Activated naive CD8-positive, alpha-beta T cell treated with anti-CD3 and anti-CD28 coated beads, Interleukin-2, amount 10 ng/mL, durations not matched to agents 7 days and 5 days (primary cell): ENCODE results near the gene GNAI1. TPM values are rescaled to one million over a fixed set of nuclear protein-coding genes. Genes with fewer than 3 reads are reported as not detected.
A peak's percentile ranks its signal among the peaks of the same experiment; 100 is the strongest.

Experiments
- ATAC-seq: fragments of 150-1000 bp; cut with Tn5 transposase; one replicate; pipeline ENCODE4 v1.10.0; 2021; ENCODE audit warnings: low read depth, moderate library complexity
- POLR2A ChIA-PET: fragments of 350-600 bp; sonication (Branson Sonifier 250); formaldehyde crosslinking; loops from one replicate; lab custom pipeline; 2021; ENCODE audit warnings: antibody characterized with exemption; lab: Charles Lee
- DNase-seq: peaks from one replicate; pipeline ENCODE4 v3.0.0; 2021
- H3K27ac Mint-ChIP-seq: one replicate; pipeline ENCODE4 v1.8.0; 2022; ENCODE audit warnings: mild to moderate bottlenecking, mixed read lengths
- H3K27me3 Mint-ChIP-seq: one replicate; pipeline ENCODE4 v1.8.0; 2022; ENCODE audit warnings: mild to moderate bottlenecking, moderate library complexity, mixed read lengths
- H3K36me3 Mint-ChIP-seq: one replicate; pipeline ENCODE4 v1.8.0; 2021; ENCODE audit warnings: mild to moderate bottlenecking, mixed read lengths
- H3K4me1 Mint-ChIP-seq: one replicate; pipeline ENCODE4 v1.8.0; 2021; ENCODE audit warnings: mixed read lengths
- H3K4me3 Mint-ChIP-seq: one replicate; pipeline ENCODE4 v1.8.0; 2022; ENCODE audit warnings: mild to moderate bottlenecking, moderate library complexity, mixed read lengths
- H3K9me3 Mint-ChIP-seq: one replicate; pipeline ENCODE4 v1.8.0; 2021; ENCODE audit warnings: mixed read lengths
- total RNA-seq, 2 experiments: library from RNA; stranded (reverse); gene quantifications; one replicate each; pipeline ENCODE4 v1.2.3, GENCODE V29; 2021

Gene GNAI1
- total RNA-seq: under 1 TPM; 0.14 to 0.17 TPM

DNA sequence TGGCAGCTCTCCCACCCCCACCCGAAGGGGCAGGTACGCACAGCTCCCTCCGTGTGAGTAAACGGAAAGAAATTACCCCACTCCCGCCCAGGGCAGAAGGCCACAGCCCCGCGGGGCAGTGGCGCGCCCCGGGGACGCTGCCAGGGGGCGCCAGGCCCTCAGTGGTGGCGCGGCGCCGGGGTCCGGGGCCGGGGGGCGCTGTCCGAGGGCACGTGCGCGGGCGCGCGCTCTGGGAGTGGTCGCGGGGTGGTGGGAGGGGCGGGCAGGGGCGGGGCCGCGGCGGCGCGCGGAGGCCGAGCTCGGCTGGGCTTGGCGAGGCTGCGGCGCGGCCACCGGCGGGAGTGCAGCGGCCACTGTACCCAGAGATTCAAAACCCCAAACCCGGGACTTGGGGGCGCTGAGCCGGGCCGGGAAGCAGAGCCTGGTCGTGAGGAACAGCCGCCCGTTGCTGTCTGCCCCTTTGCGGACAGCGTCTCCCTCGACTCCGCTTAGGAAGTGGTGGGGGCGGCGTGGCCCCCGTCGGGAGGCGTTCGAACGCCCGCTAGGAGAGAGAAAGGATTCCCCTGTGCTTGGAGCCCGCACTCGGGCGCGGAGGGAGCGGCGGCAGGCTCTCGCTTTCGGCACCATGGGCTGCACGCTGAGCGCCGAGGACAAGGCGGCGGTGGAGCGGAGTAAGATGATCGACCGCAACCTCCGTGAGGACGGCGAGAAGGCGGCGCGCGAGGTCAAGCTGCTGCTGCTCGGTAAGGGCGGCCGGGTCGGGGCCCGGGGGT lies at the start of gene GNAI1:
Gene GNAI1, plus strand, starts transcription at position 296 of the 773 bp plus-strand sequence. Its CDS starts 330 bp downstream, at position 626.
- peak; percentile 57 for ATAC-seq
- POLR2A ChIA-PET: no interaction called here
- Mint-ChIP-seq H3K27ac (no peak within 1 kb of the TSS), H3K36me3 (no peaks in the 10 kb centered on the region), H3K9me3 (no peaks in the 10 kb centered on the region), H3K4me1 (peaks cover 9% of the 10 kb centered on the region), H3K27me3 (peaks cover 63% of the 10 kb centered on the region), H3K4me3 (peak within 1 kb of the TSS; percentile 74)
- peak; percentile 55 for DNase-seq

GRCh38 chr7:80087051-80087770 lies 47.4 kb upstream of the GNAI1 start:
- Mint-ChIP-seq H3K36me3 (no peaks in the 10 kb centered on the region), H3K27me3 (no peaks in the 10 kb centered on the region), H3K27ac (no peak overlapping the region), H3K4me3 (no peak overlapping the region), H3K9me3 (no peaks in the 10 kb centered on the region), H3K4me1 (no peaks in the 10 kb centered on the region)
- POLR2A ChIA-PET: no interaction called here
- ATAC-seq (no peak), DNase-seq (no peak)

- H3K4me3 Mint-ChIP-seq: no peak overlapping the region
Measured at GRCh38 chr7:80087771-80088170, 46.9 kb upstream of the GNAI1 start.

GRCh38 chr7:80088705-80089104 lies 45.9 kb upstream of the GNAI1 start:
- DNase-seq: no peak
- Mint-ChIP-seq H3K4me1 (no peaks in the 10 kb centered on the region), H3K36me3 (no peaks in the 10 kb centered on the region), H3K27me3 (no peaks in the 10 kb centered on the region), H3K27ac (no peak overlapping the region), H3K4me3 (no peak overlapping the region), H3K9me3 (no peaks in the 10 kb centered on the region)
- POLR2A ChIA-PET: no interaction called here
- ATAC-seq: no peak

More at GRCh38 chr7:80087771-80088170, 46.9 kb upstream of the GNAI1 start:
- H3K9me3 Mint-ChIP-seq: no peaks in the 10 kb centered on the region
- no peak overlapping the region for H3K27ac Mint-ChIP-seq
- POLR2A ChIA-PET: no interaction called here
- no peaks in the 10 kb centered on the region for H3K36me3 Mint-ChIP-seq
- H3K27me3 Mint-ChIP-seq: no peaks in the 10 kb centered on the region
- H3K4me1 Mint-ChIP-seq: no peaks in the 10 kb centered on the region
- ATAC-seq (no peak), DNase-seq (no peak)

- no peak overlapping the region for H3K27ac Mint-ChIP-seq
- no peaks in the 10 kb centered on the region for H3K4me1 Mint-ChIP-seq
- H3K4me3 Mint-ChIP-seq: no peak overlapping the region
- ATAC-seq: no peak
- POLR2A ChIA-PET: no interaction called here
- H3K27me3 Mint-ChIP-seq: no peaks in the 10 kb centered on the region
- H3K36me3 Mint-ChIP-seq: no peaks in the 10 kb centered on the region
- DNase-seq: no peak
- no peaks in the 10 kb centered on the region for H3K9me3 Mint-ChIP-seq
Measured at GRCh38 chr7:80089366-80089765, 45.3 kb upstream of the GNAI1 start.

GRCh38 chr7:80093349-80093748 lies 41.3 kb upstream of the GNAI1 start:
- no peaks in the 10 kb centered on the region for H3K4me1 Mint-ChIP-seq
- peaks cover 4% of the 10 kb centered on the region for H3K27me3 Mint-ChIP-seq
- POLR2A ChIA-PET: no interaction called here
- no peak overlapping the region for H3K4me3 Mint-ChIP-seq
- H3K9me3 Mint-ChIP-seq: no peaks in the 10 kb centered on the region
- H3K36me3 Mint-ChIP-seq: no peaks in the 10 kb centered on the region
- ATAC-seq (no peak), DNase-seq (no peak)
- H3K27ac Mint-ChIP-seq: no peak overlapping the region

- H3K27ac Mint-ChIP-seq: no peak overlapping the region
Measured at GRCh38 chr7:80095545-80095944, 39.1 kb upstream of the GNAI1 start.

GRCh38 chr7:80097756-80098155 lies 36.9 kb upstream of the GNAI1 start:
- DNase-seq (no peak), ATAC-seq (no peak)
- Mint-ChIP-seq H3K4me3 (no peak overlapping the region), H3K27me3 (peaks cover 15% of the 10 kb centered on the region), H3K9me3 (no peaks in the 10 kb centered on the region), H3K4me1 (no peaks in the 10 kb centered on the region), H3K36me3 (no peaks in the 10 kb centered on the region), H3K27ac (no peak overlapping the region)
- POLR2A ChIA-PET: no interaction called here

More at GRCh38 chr7:80095545-80095944, 39.1 kb upstream of the GNAI1 start:
- ATAC-seq (no peak), DNase-seq (no peak)
- Mint-ChIP-seq H3K4me3 (no peak overlapping the region), H3K4me1 (no peaks in the 10 kb centered on the region), H3K9me3 (no peaks in the 10 kb centered on the region), H3K27me3 (peaks cover 10% of the 10 kb centered on the region), H3K36me3 (no peaks in the 10 kb centered on the region)
- POLR2A ChIA-PET: no interaction called here

DNA sequence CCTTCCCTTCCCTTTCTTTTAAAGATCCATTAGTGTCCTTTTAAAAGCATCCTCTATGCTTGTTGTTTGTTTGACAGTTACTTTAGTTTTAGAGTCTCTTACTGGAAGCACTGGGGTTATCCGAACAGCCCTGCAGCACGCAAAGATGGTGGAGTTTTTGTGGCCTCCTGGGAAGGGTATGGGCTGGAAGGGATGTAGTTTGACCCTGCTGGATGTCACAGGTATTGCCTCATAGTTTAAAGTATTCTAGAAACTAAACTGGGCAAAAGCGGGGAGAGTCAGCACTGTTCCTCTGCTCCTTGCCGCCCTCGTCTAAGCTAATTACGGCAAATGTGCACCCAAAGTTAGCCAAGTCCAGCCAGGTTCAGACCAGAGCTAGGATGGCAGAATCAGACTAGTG lies 35.8 kb upstream of the GNAI1 start:
- H3K27ac Mint-ChIP-seq: no peak overlapping the region
- H3K36me3 Mint-ChIP-seq: no peaks in the 10 kb centered on the region
- DNase-seq (no peak), ATAC-seq (no peak)
- POLR2A ChIA-PET: no interaction called here
- no peaks in the 10 kb centered on the region for H3K4me1 Mint-ChIP-seq
- no peaks in the 10 kb centered on the region for H3K9me3 Mint-ChIP-seq
- peaks cover 15% of the 10 kb centered on the region for H3K27me3 Mint-ChIP-seq
- H3K4me3 Mint-ChIP-seq: no peak overlapping the region

- Mint-ChIP-seq H3K27ac (no peak overlapping the region), H3K36me3 (no peaks in the 10 kb centered on the region), H3K4me3 (no peak overlapping the region), H3K27me3 (peaks cover 16% of the 10 kb centered on the region), H3K4me1 (no peaks in the 10 kb centered on the region), H3K9me3 (no peaks in the 10 kb centered on the region)
- ATAC-seq (no peak), DNase-seq (no peak)
- POLR2A ChIA-PET: no interaction called here
Measured at GRCh38 chr7:80100254-80100653, 34.4 kb upstream of the GNAI1 start.

GRCh38 chr7:80105701-80106408 lies 28.8 kb upstream of the GNAI1 start:
- POLR2A ChIA-PET: no interaction called here
- Mint-ChIP-seq H3K4me1 (peaks cover 22% of the 10 kb centered on the region), H3K36me3 (no peaks in the 10 kb centered on the region), H3K4me3 (no peak overlapping the region), H3K27ac (peak overlapping the region; percentile 10), H3K9me3 (no peaks in the 10 kb centered on the region), H3K27me3 (peaks cover 7% of the 10 kb centered on the region)
- ATAC-seq (no peak), DNase-seq (no peak)

DNA sequence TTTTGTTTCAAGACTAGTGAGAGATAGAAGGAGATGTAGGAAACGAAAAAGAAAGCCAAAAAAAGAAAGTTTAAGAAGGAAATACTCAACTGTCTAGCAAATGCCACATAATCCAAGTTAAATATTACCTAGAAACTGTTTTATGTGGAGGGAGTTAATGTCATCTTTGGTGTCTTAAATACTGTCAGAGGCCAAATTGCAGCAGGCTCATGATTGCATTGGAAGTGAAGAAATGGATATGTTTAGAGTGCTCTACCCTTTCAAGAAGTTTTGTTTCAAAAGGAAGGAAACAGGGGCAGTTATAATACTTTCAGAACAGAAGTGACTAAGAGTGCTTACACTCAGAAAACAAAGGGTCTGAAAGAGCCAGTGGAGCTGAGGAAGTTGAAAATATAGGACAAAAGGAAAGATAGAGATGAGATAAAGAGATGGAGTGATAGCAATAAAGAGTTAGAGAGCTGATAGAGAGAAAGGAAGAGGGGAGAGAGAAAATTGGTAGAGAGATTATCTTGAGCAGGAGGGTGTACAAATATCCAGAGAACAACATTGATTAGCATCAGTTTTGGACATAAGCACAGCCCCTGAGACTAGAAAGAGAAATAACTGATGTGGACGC lies 28.0 kb upstream of the GNAI1 start:
- POLR2A ChIA-PET: no interaction called here
- H3K4me1 Mint-ChIP-seq: peaks cover 22% of the 10 kb centered on the region
- ATAC-seq (peak; percentile 28), DNase-seq (no peak)
- peak overlapping the region; percentile 59 for H3K27ac Mint-ChIP-seq
- no peaks in the 10 kb centered on the region for H3K9me3 Mint-ChIP-seq
- H3K4me3 Mint-ChIP-seq: peak overlapping the region; percentile 58
- peaks cover 6% of the 10 kb centered on the region for H3K27me3 Mint-ChIP-seq
- H3K36me3 Mint-ChIP-seq: no peaks in the 10 kb centered on the region

DNA sequence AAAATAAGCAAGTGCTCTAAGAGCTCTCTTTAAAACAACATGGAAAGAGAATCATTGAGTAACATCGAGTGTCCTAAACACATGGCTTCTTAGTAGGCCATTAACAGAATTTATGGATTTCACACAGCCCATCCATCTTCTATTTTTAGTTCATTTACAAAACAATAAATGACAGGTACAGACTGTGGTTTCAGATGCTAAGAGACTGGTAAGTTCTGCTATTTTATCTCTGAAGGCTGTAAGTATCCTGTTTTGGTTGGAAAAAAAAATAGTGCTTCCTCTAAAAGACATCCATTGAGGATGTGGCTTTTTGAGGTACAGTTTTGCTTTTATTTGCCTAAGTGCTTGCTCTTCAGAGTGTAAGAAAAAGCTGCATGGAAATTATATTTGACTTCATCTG lies 27.4 kb upstream of the GNAI1 start:
- Mint-ChIP-seq H3K36me3 (no peaks in the 10 kb centered on the region), H3K27me3 (peaks cover 2% of the 10 kb centered on the region), H3K4me3 (peak overlapping the region; percentile 58), H3K4me1 (peaks cover 22% of the 10 kb centered on the region), H3K27ac (peak overlapping the region; percentile 59), H3K9me3 (no peaks in the 10 kb centered on the region)
- ATAC-seq: peak; percentile 88
- DNase-seq: no peak
- POLR2A ChIA-PET: no interaction called here
